Osteoblast (primary cell): ENCODE data around the gene TSPAN3. TPM values are rescaled to one million over a fixed set of nuclear protein-coding genes. Genes with fewer than 3 reads are reported as not detected.

ENCODE experiments used
- DNase-seq: peaks from one replicate; pipeline ENCODE4 v3.0.0; 2011; ENCODE audit warnings: low spot score, mixed read lengths; ENCODE audit not compliant: insufficient read length; ENCODE audit errors: missing footprints
- H2AFZ ChIP-seq: 2 replicates; pipeline ENCODE4 v1.6.0; 2011; ENCODE audit warnings: mild to moderate bottlenecking, low read length
- H3K27ac ChIP-seq: 2 replicates; pipeline ENCODE4 v1.5.1; 2011; ENCODE audit warnings: mild to moderate bottlenecking, low read depth, low read length, moderate library complexity
- H3K27me3 ChIP-seq: 2 replicates; pipeline ENCODE4 v1.6.0; 2012; ENCODE audit warnings: mild to moderate bottlenecking, control low read depth, inconsistent platforms, low read length, moderate library complexity; ENCODE audit not compliant: insufficient read depth
- H3K36me3 ChIP-seq: 2 replicates; pipeline ENCODE4 v1.5.1; 2011; ENCODE audit warnings: mild to moderate bottlenecking, low read length, control low read depth, moderate library complexity; ENCODE audit not compliant: insufficient read depth
- H3K4me1 ChIP-seq: 2 replicates; pipeline ENCODE4 v1.5.1; 2011; ENCODE audit warnings: mild to moderate bottlenecking, low read length, control low read depth, moderate library complexity; ENCODE audit not compliant: insufficient read depth
- H3K4me2 ChIP-seq: 2 replicates; pipeline ENCODE4 v1.6.0; 2011; ENCODE audit warnings: mild to moderate bottlenecking, low read length; ENCODE audit not compliant: insufficient read depth
- H3K4me3 ChIP-seq: fragments of 200-600 bp; sonication (generic); 3 replicates; pipeline ENCODE4 v1.5.1; 2012; ENCODE audit warnings: mild to moderate bottlenecking, low read length, inconsistent platforms; ENCODE audit not compliant: insufficient read depth
- H3K79me2 ChIP-seq: 2 replicates; pipeline ENCODE4 v1.6.0; 2012; ENCODE audit warnings: mild to moderate bottlenecking, low read length, control low read depth, inconsistent platforms; ENCODE audit not compliant: insufficient read depth
- H3K9me3 ChIP-seq: 2 replicates; pipeline ENCODE4 v1.5.1; 2011; ENCODE audit warnings: low read depth, low read length, control low read depth
- H4K20me1 ChIP-seq: 2 replicates; pipeline ENCODE4 v1.6.0; 2012; ENCODE audit warnings: mild to moderate bottlenecking, low read length, control low read depth; ENCODE audit not compliant: insufficient read depth
- CTCF ChIP-seq: IDR thresholded peaks from 2 replicates; pipeline ENCODE4 v1.5.1; 2011; ENCODE audit warnings: mild to moderate bottlenecking, low read depth, low read length, moderate library complexity; ENCODE audit errors: extremely low read depth
- total RNA-seq: library from RNA; depleted of rRNA; stranded (reverse); fragments of >200 nt; gene quantifications from 2 replicates; pipeline ENCODE4 v1.2.3, GENCODE V29; 2012

Gene TSPAN3
- total RNA-seq, 1 donor: 235 TPM

- no peak for TF ChIP-seq CTCF
- H4K20me1 ChIP-seq: no peaks in the 10 kb centered on the region
- DNase-seq: peak; percentile 94
- H3K4me2 ChIP-seq: no peak overlapping the region
- H3K9me3 ChIP-seq: no peaks in the 10 kb centered on the region
- no peaks in the 10 kb centered on the region for H3K79me2 ChIP-seq
- no peak overlapping the region for H3K4me3 ChIP-seq
- no peak overlapping the region for H3K27ac ChIP-seq
- peaks cover 9% of the 10 kb centered on the region for H3K27me3 ChIP-seq
- no peaks in the 10 kb centered on the region for H3K4me1 ChIP-seq
- H3K36me3 ChIP-seq: no peaks in the 10 kb centered on the region
- H2AFZ ChIP-seq: no peak overlapping the region
Measured at GRCh38 chr15:77009646-77010311, 61.1 kb downstream of the TSPAN3 start.

- Histone ChIP-seq H3K9me3 (no peaks in the 10 kb centered on the region), H2AFZ (no peak overlapping the region), H3K79me2 (no peaks in the 10 kb centered on the region), H3K4me2 (no peak overlapping the region), H3K4me1 (no peaks in the 10 kb centered on the region), H3K27me3 (peaks cover 9% of the 10 kb centered on the region), H4K20me1 (no peaks in the 10 kb centered on the region), H3K27ac (no peak overlapping the region), H3K4me3 (no peak overlapping the region), H3K36me3 (no peaks in the 10 kb centered on the region)
- peak; percentile 58 for DNase-seq
- no peak for TF ChIP-seq CTCF
Measured at GRCh38 chr15:77009176-77009575, 61.7 kb downstream of the TSPAN3 start.

- TF ChIP-seq CTCF: no peak
- no peak overlapping the region for H3K4me2 ChIP-seq
- DNase-seq: no peak
- no peaks in the 10 kb centered on the region for H3K79me2 ChIP-seq
- no peak overlapping the region for H3K4me3 ChIP-seq
- H4K20me1 ChIP-seq: no peaks in the 10 kb centered on the region
- H3K36me3 ChIP-seq: no peaks in the 10 kb centered on the region
- H3K4me1 ChIP-seq: no peaks in the 10 kb centered on the region
- H3K27me3 ChIP-seq: peaks cover 9% of the 10 kb centered on the region
- H3K27ac ChIP-seq: no peak overlapping the region
- no peak overlapping the region for H2AFZ ChIP-seq
- H3K9me3 ChIP-seq: no peaks in the 10 kb centered on the region
Measured at GRCh38 chr15:77004189-77004588, 66.7 kb downstream of the TSPAN3 start.

GRCh38 chr15:77002954-77003912 is 67.7 kb downstream of the TSPAN3 start:
- Histone ChIP-seq H3K27me3 (peaks cover 8% of the 10 kb centered on the region), H3K79me2 (no peaks in the 10 kb centered on the region), H3K4me3 (no peak overlapping the region), H3K27ac (no peak overlapping the region), H3K9me3 (no peaks in the 10 kb centered on the region), H4K20me1 (no peaks in the 10 kb centered on the region), H3K4me2 (no peak overlapping the region), H3K36me3 (no peaks in the 10 kb centered on the region), H3K4me1 (no peaks in the 10 kb centered on the region), H2AFZ (no peak overlapping the region)
- TF ChIP-seq CTCF: no peak
- no peak for DNase-seq
